ENCODE results near the gene MRTO4.
"Not testable (repeated sequence)": the region's sequence is repeated elsewhere in the genome, so short reads cannot be mapped to it uniquely, and the experiment has no call there.

Gene MRTO4

GRCh38 chr1:19273106-19273843 is 21.7 kb downstream of the MRTO4 start:
- Histone ChIP-seq H3K9me3 (ENCODE audit: control insufficient read depth in 2 of 2, low read length in 2 of 2) (peaks cover 0 to 6% of the 10 kb centered on the region in 2 donors), H3K9ac (ENCODE audit: low read length in 2 of 2) (no peak overlapping the region), H3K27ac (ENCODE audit: low read length) (no peak overlapping the region), H3K36me3 (ENCODE audit: control insufficient read depth in 2 of 2, insufficient read depth in 2 of 2, low read length in 2 of 2) (no peaks in the 10 kb centered on the region), H3K27me3 (ENCODE audit: control insufficient read depth in 1 of 2, insufficient read depth in 2 of 2, low read length in 2 of 2) (peaks cover 4% of the 10 kb centered on the region in 2 donors), H3K4me3 (ENCODE audit: low read length in 2 of 2) (no peak overlapping the region), H3K4me1 (ENCODE audit: control insufficient read depth, insufficient read depth, low read length) (no peaks in the 10 kb centered on the region)

- H3K27me3 ChIP-seq (ENCODE audit: control insufficient read depth in 1 of 2, insufficient read depth in 2 of 2, low read length in 2 of 2); H3K9ac ChIP-seq (ENCODE audit: low read length in 2 of 2); H3K27ac ChIP-seq (ENCODE audit: low read length); H3K9me3 ChIP-seq (ENCODE audit: control insufficient read depth in 2 of 2, low read length in 2 of 2); H3K4me3 ChIP-seq (ENCODE audit: low read length in 2 of 2); H3K4me1 ChIP-seq (ENCODE audit: control insufficient read depth, insufficient read depth, low read length); H3K36me3 ChIP-seq (ENCODE audit: control insufficient read depth in 2 of 2, insufficient read depth in 2 of 2, low read length in 2 of 2): not testable (repeated sequence)
Measured at GRCh38 chr1:19273844-19274531, 22.4 kb downstream of the MRTO4 start.

- Histone ChIP-seq H3K36me3 (ENCODE audit: control insufficient read depth in 2 of 2, insufficient read depth in 2 of 2, low read length in 2 of 2) (no peaks in the 10 kb centered on the region), H3K9me3 (ENCODE audit: control insufficient read depth in 2 of 2, low read length in 2 of 2) (peaks cover 0 to 6% of the 10 kb centered on the region in 2 donors), H3K27me3 (ENCODE audit: control insufficient read depth in 1 of 2, insufficient read depth in 2 of 2, low read length in 2 of 2) (peaks cover 4% of the 10 kb centered on the region in 2 donors), H3K4me3 (ENCODE audit: low read length in 2 of 2) (no peak overlapping the region), H3K9ac (ENCODE audit: low read length in 2 of 2) (no peak overlapping the region), H3K27ac (ENCODE audit: low read length) (no peak overlapping the region), H3K4me1 (ENCODE audit: control insufficient read depth, insufficient read depth, low read length) (no peaks in the 10 kb centered on the region)
Measured at GRCh38 chr1:19274636-19275035, 23.0 kb downstream of the MRTO4 start.

DNA sequence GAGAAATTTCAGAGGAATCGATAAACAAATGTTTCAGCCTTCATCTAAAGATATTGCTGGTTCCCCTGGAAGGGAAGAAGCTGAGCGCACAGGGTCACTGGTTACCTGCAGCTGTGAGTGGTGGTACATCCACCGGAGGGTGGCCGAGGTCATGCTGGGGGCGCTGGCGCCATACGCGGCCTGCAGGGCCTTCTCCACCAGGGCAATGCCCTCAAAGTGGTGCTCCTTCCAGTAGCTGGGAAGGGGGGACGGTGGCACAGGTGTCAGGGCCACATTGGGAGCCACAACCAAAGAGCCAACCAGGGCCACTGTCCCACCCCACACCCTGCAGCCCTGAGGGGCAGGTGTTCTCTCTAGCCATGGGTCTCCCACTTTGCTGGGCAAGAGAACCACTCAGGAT is 32.3 kb downstream of the MRTO4 start:
- Histone ChIP-seq H3K9ac (ENCODE audit: low read length in 2 of 2) (no peak overlapping the region), H3K9me3 (ENCODE audit: control insufficient read depth in 2 of 2, low read length in 2 of 2) (no peaks in the 10 kb centered on the region), H3K27ac (ENCODE audit: low read length) (no peak overlapping the region), H3K27me3 (ENCODE audit: control insufficient read depth in 1 of 2, insufficient read depth in 2 of 2, low read length in 2 of 2) (no peaks in the 10 kb centered on the region), H3K4me1 (ENCODE audit: control insufficient read depth, insufficient read depth, low read length) (peaks cover 3% of the 10 kb centered on the region), H3K4me3 (ENCODE audit: low read length in 2 of 2) (no peak overlapping the region), H3K36me3 (ENCODE audit: control insufficient read depth in 2 of 2, insufficient read depth in 2 of 2, low read length in 2 of 2) (no peaks in the 10 kb centered on the region)

- H3K27ac ChIP-seq (ENCODE audit: low read length): no peak overlapping the region
- H3K4me1 ChIP-seq (ENCODE audit: control insufficient read depth, insufficient read depth, low read length): peaks cover 7% of the 10 kb centered on the region
- H3K4me3 ChIP-seq (ENCODE audit: low read length in 2 of 2): no peak overlapping the region
- no peak overlapping the region for H3K9ac ChIP-seq (ENCODE audit: low read length in 2 of 2)
- H3K27me3 ChIP-seq (ENCODE audit: control insufficient read depth in 1 of 2, insufficient read depth in 2 of 2, low read length in 2 of 2): no peaks in the 10 kb centered on the region
- no peaks in the 10 kb centered on the region for H3K9me3 ChIP-seq (ENCODE audit: control insufficient read depth in 2 of 2, low read length in 2 of 2)
- H3K36me3 ChIP-seq (ENCODE audit: control insufficient read depth in 2 of 2, insufficient read depth in 2 of 2, low read length in 2 of 2): no peaks in the 10 kb centered on the region
Measured at GRCh38 chr1:19284881-19285280, 33.3 kb downstream of the MRTO4 start.

DNA sequence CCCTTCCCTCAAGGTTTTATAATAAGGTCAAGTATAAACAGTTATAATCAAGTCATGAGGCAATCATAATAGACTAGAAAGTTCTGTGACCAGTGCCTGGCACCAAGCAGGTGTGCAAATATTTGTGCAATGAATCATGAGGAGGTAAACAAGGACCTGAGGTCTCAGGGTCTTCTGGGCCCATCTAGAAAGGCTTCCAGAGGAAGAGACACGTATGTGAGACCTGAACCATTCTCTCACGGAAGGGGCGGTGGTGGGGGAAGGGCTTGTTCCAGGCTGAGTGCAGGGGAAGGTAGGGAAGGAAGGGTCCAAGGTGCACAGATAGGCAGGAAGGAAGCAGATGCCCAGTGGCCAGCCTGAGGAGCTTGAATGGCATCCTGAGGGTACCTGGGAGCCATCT is 33.8 kb downstream of the MRTO4 start:
- not testable (repeated sequence) for H3K36me3 ChIP-seq (ENCODE audit: control insufficient read depth in 2 of 2, insufficient read depth in 2 of 2, low read length in 2 of 2); H3K27me3 ChIP-seq (ENCODE audit: control insufficient read depth in 1 of 2, insufficient read depth in 2 of 2, low read length in 2 of 2); H3K27ac ChIP-seq (ENCODE audit: low read length); H3K9ac ChIP-seq (ENCODE audit: low read length in 2 of 2); H3K4me1 ChIP-seq (ENCODE audit: control insufficient read depth, insufficient read depth, low read length); H3K9me3 ChIP-seq (ENCODE audit: control insufficient read depth in 2 of 2, low read length in 2 of 2); H3K4me3 ChIP-seq (ENCODE audit: low read length in 2 of 2)

- H3K4me3 ChIP-seq (ENCODE audit: low read length in 2 of 2); H3K4me1 ChIP-seq (ENCODE audit: control insufficient read depth, insufficient read depth, low read length); H3K9me3 ChIP-seq (ENCODE audit: control insufficient read depth in 2 of 2, low read length in 2 of 2); H3K36me3 ChIP-seq (ENCODE audit: control insufficient read depth in 2 of 2, insufficient read depth in 2 of 2, low read length in 2 of 2); H3K27ac ChIP-seq (ENCODE audit: low read length); H3K9ac ChIP-seq (ENCODE audit: low read length in 2 of 2); H3K27me3 ChIP-seq (ENCODE audit: control insufficient read depth in 1 of 2, insufficient read depth in 2 of 2, low read length in 2 of 2): not testable (repeated sequence)
Measured at GRCh38 chr1:19285807-19286206, 34.2 kb downstream of the MRTO4 start.

- H3K4me1 ChIP-seq (ENCODE audit: control insufficient read depth, insufficient read depth, low read length): peaks cover 7% of the 10 kb centered on the region
- no peaks in the 10 kb centered on the region for H3K36me3 ChIP-seq (ENCODE audit: control insufficient read depth in 2 of 2, insufficient read depth in 2 of 2, low read length in 2 of 2)
- H3K9ac ChIP-seq (ENCODE audit: low read length in 2 of 2): no peak overlapping the region
- no peak overlapping the region for H3K27ac ChIP-seq (ENCODE audit: low read length)
- H3K4me3 ChIP-seq (ENCODE audit: low read length in 2 of 2): no peak overlapping the region
- H3K9me3 ChIP-seq (ENCODE audit: control insufficient read depth in 2 of 2, low read length in 2 of 2): no peaks in the 10 kb centered on the region
- H3K27me3 ChIP-seq (ENCODE audit: control insufficient read depth in 1 of 2, insufficient read depth in 2 of 2, low read length in 2 of 2): no peaks in the 10 kb centered on the region
Measured at GRCh38 chr1:19287436-19288185, 36.0 kb downstream of the MRTO4 start.

DNA sequence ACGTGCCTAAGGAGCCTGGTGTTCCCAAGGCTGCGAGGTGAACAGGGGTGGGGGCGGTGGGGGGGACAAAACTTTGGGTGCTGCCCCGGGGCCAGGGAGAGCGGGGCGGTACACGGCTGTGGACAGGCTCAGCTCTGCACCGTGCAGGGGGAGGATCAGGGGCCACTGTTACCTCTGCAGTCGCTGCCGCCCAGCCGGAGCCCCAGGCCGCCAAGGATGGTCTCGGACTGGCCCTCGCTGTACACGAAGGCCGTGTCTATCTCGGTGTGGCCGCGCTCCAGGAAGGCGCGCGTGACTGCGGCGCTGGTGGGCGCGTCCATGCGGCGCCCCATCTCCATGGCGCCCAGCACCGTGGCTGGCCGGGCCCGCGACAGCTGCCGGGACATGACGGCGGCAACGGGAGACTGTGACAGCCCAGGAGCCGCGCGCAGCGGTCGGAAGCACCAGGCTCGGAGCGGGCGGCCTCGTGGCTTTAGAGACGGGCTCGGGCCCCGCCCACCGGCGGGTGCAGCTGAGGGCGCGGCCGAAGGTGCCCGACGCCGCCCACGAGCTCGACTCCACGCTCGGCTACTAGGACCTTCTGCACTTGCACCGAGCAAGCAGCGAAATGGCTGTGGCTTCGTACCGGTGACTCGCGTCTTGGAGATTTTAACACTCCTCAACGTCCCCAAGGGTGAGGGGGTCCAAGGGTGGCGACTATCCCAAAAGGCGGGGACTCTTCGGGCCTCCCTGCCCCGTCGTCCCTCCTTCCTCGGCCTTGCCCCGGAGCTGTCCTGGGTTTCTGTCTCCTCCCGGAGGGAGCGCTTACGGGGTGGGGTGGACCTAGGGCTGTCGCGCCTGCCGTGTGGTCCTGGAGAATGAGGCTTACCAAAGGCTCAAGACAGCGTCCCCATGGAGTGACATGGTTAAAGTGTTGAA is 37.0 kb downstream of the MRTO4 start, which contains the start of gene AKR7A3:
TSS of gene AKR7A3 (minus strand) at position 447 of the 918 bp plus-strand sequence. CDS start at position 386, 61 bp downstream.
- H3K27ac ChIP-seq (ENCODE audit: low read length); H3K9me3 ChIP-seq (ENCODE audit: control insufficient read depth in 2 of 2, low read length in 2 of 2); H3K27me3 ChIP-seq (ENCODE audit: control insufficient read depth in 1 of 2, insufficient read depth in 2 of 2, low read length in 2 of 2); H3K36me3 ChIP-seq (ENCODE audit: control insufficient read depth in 2 of 2, insufficient read depth in 2 of 2, low read length in 2 of 2); H3K4me1 ChIP-seq (ENCODE audit: control insufficient read depth, insufficient read depth, low read length); H3K9ac ChIP-seq (ENCODE audit: low read length in 2 of 2): not testable (repeated sequence)
- H3K4me3 ChIP-seq (ENCODE audit: low read length in 2 of 2): peak within 1 kb of the TSS; percentile 56 to 71

DNA sequence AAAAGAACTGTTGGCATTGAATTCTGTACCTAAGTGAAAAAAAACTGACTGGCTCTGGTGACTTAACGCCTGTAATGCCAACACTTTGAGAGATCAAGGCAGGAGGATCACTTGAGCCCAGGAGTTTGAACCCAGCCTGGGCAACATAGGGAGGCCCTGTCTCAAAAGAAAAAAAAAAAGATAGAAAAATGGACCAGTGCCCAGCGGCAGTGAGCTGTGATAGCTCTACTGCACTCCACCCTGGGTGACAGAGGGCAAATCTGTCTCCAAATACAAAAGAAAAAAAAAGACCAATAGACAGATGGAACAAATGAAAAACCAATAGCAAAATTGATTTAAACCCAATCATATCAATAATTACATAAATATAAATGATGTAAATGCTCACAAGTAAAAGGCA is 37.6 kb downstream of the MRTO4 start:
- peaks cover 7% of the 10 kb centered on the region for H3K4me1 ChIP-seq (ENCODE audit: control insufficient read depth, insufficient read depth, low read length)
- H3K4me3 ChIP-seq (ENCODE audit: low read length in 2 of 2): peak overlapping the region; percentile 56 to 71
- H3K27me3 ChIP-seq (ENCODE audit: control insufficient read depth in 1 of 2, insufficient read depth in 2 of 2, low read length in 2 of 2): no peaks in the 10 kb centered on the region
- H3K9ac ChIP-seq (ENCODE audit: low read length in 2 of 2): no peak overlapping the region
- H3K9me3 ChIP-seq (ENCODE audit: control insufficient read depth in 2 of 2, low read length in 2 of 2): peaks cover 0 to under 1% of the 10 kb centered on the region in 2 donors
- H3K36me3 ChIP-seq (ENCODE audit: control insufficient read depth in 2 of 2, insufficient read depth in 2 of 2, low read length in 2 of 2): no peaks in the 10 kb centered on the region
- no peak overlapping the region for H3K27ac ChIP-seq (ENCODE audit: low read length)

Data from stomach smooth muscle (tissue), 2 donors.